ENCODE data around the gene LKAAEAR1. TPM values are rescaled to one million over a fixed set of nuclear protein-coding genes. Genes with fewer than 3 reads are reported as not detected.

LKAAEAR1 gene
- total and polyA plus RNA-seq, 2 of the 13 experiments (the other 11 are each of a cell fraction or from before 2014, with no cell fraction given): not detected

GRCh38 chr20:64078934-64079272 is 5.3 kb downstream of the LKAAEAR1 start:
- Histone ChIP-seq H4K20me1 (ENCODE audit: insufficient read depth, low read length) (peaks cover 9% of the 10 kb centered on the region; the same call in 1 of the 2 replicates), H3K9me3 (ENCODE audit: low read length) (no peaks in the 10 kb centered on the region), H3K9ac (ENCODE audit: insufficient read depth, low read depth, low read length) (peak overlapping the region; percentile 78), H3K79me2 (ENCODE audit: insufficient read depth, low read length) (no peaks in the 10 kb centered on the region), H3K4me3 (replicated peaks in 1 of 3; ENCODE audit: insufficient read depth in 1 of 3, low read depth in 2 of 3, low read length in 3 of 3) (peak overlapping the region; percentile 77 to 89 (median 85)), H3K4me1 (ENCODE audit: insufficient read depth, low read length) (peaks cover 53% of the 10 kb centered on the region), H3K27ac (ENCODE audit: extremely low read length, insufficient read depth, low read length) (no peak overlapping the region), H3K4me2 (ENCODE audit: low read depth, low read length) (peak overlapping the region; percentile 99), H3K36me3 (replicated peaks in 1 of 2; ENCODE audit: control insufficient read depth in 1 of 2, insufficient read depth in 2 of 2, low read length in 2 of 2) (no peaks in the 10 kb centered on the region), H3K27me3 (ENCODE audit: control insufficient read depth in 1 of 2, insufficient read depth in 2 of 2, low read length in 2 of 2) (peaks cover 1 to 9% of the 10 kb centered on the region in 2 experiments; a peak in 2 of 5 replicates), H2AFZ (ENCODE audit: low read length) (no peak overlapping the region)
- WGBS (ENCODE audit: low lambda C conversion rate): 28% methylated on average over 4 of the region's 4 CpGs
- DNase-seq (ENCODE audit: low spot score): no peak
- POLR2A ChIA-PET: interaction anchor here (1.0 to 4.9 kb wide), 6 partner anchors 14 to 214 kb away, joined by 3 to 25 read pairs (median 8); partner anchors contain the start of genes PCMTD2, TCEA2 and TPD52L2
- in situ Hi-C loops (cut with HindIII; ENCODE audit: extremely low pct_ligation_motif_present, low pct_unique_long_range_greater_than_20kb): no loop called here
- BruUV-seq (replicated peaks): TSS peak; percentile 65
- no peak for ATAC-seq
- CTCF ChIA-PET (ENCODE audit: low intra/inter-chr PET ratio, low total read pairs): no interaction called here
- FAIRE-seq: no peak
- intact Hi-C loops (cut with micrococcal nuclease; ENCODE audit: unreplicated experiment): no loop called here
- no peak for TF ChIP-seq NFAT5 (CRISPR knock-in tag; IDR thresholded peaks at IDR 0.05)
- TF ChIP-seq ZNF230 (CRISPR knock-in tag; IDR thresholded peaks at IDR 0.05): no peak
- TF ChIP-seq ZNF770 (CRISPR knock-in tag; IDR thresholded peaks at IDR 0.05): no peak
- no peak for TF ChIP-seq ZFP1 (CRISPR knock-in tag; IDR thresholded peaks at IDR 0.05)
- 0 out of 2 replicates have a peak, but pooled peaks have one; percentile 29 for TF ChIP-seq ZNF576 (CRISPR knock-in tag; IDR thresholded peaks at IDR 0.05)
- TF ChIP-seq ARHGAP35 (CRISPR knock-in tag; IDR thresholded peaks at IDR 0.05; ENCODE audit: borderline replicate concordance): no peak
- no peak for TF ChIP-seq JARID2 (CRISPR knock-in tag; IDR thresholded peaks at IDR 0.05; ENCODE audit: insufficient replicate concordance)
- no peak for TF ChIP-seq SMAD1 (CRISPR knock-in tag; IDR thresholded peaks at IDR 0.05; ENCODE audit: borderline replicate concordance, low read depth)
- peak; percentile 1; the same call in 1 of the 2 replicates for TF ChIP-seq TGIF2 (CRISPR knock-in tag; IDR thresholded peaks at IDR 0.05)
- TF ChIP-seq CENPX (CRISPR knock-in tag; IDR thresholded peaks at IDR 0.05): no peak
- TF ChIP-seq MLX (CRISPR knock-in tag; IDR thresholded peaks at IDR 0.05): no peak

Data from HepG2 (cell line).